ENCODE data around the gene RFX4.

The RFX4 gene

GRCh38 chr12:106645465-106646330 lies 62.9 kb downstream of the RFX4 start:
- TF ChIP-seq CTCF (IDR thresholded peaks at IDR 0.05; ENCODE audit: unreplicated experiment in 3 of 3): no peak
- Mint-ChIP-seq H3K9me3 (no peaks in the 10 kb centered on the region), H3K36me3 (ENCODE audit: low read depth) (no peaks in the 10 kb centered on the region), H3K27ac (no peak overlapping the region), H3K4me3 (no peak overlapping the region), H3K4me1 (no peaks in the 10 kb centered on the region), H3K27me3 (ENCODE audit: low read depth) (peaks cover 6% of the 10 kb centered on the region)

DNA sequence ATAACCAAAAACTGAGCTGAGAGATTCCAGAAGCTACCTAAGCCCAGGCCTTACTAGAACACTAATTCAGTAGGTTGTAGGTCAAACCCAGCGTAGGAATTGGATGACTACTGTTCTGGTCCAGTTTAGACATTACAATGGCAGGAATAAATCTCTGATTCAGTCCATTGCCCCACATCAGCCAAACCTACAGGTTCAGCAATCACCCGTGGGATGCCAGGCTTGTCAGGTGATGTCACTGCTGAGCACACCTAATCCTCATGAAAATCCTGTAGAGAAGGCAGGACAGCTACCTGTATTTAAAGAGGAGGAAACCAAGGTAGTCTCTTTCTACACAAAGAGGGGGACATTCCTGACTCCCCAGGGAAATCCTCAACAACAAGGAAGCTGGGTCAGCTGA lies 63.7 kb downstream of the RFX4 start:
- peaks cover 6% of the 10 kb centered on the region for H3K27me3 Mint-ChIP-seq (ENCODE audit: low read depth)
- TF ChIP-seq CTCF (IDR thresholded peaks at IDR 0.05; ENCODE audit: unreplicated experiment in 3 of 3): no peak
- no peaks in the 10 kb centered on the region for H3K4me1 Mint-ChIP-seq
- H3K36me3 Mint-ChIP-seq (ENCODE audit: low read depth): no peaks in the 10 kb centered on the region
- no peaks in the 10 kb centered on the region for H3K9me3 Mint-ChIP-seq
- no peak overlapping the region for H3K27ac Mint-ChIP-seq
- no peak overlapping the region for H3K4me3 Mint-ChIP-seq

GRCh38 chr12:106647793-106648514 lies 65.2 kb downstream of the RFX4 start:
- H3K4me3 Mint-ChIP-seq: no peak overlapping the region
- H3K27ac Mint-ChIP-seq: no peak overlapping the region
- H3K9me3 Mint-ChIP-seq: no peaks in the 10 kb centered on the region
- no peaks in the 10 kb centered on the region for H3K4me1 Mint-ChIP-seq
- no peak for TF ChIP-seq CTCF (IDR thresholded peaks at IDR 0.05; ENCODE audit: unreplicated experiment in 3 of 3)
- peaks cover 6% of the 10 kb centered on the region for H3K27me3 Mint-ChIP-seq (ENCODE audit: low read depth)
- H3K36me3 Mint-ChIP-seq (ENCODE audit: low read depth): no peaks in the 10 kb centered on the region

DNA sequence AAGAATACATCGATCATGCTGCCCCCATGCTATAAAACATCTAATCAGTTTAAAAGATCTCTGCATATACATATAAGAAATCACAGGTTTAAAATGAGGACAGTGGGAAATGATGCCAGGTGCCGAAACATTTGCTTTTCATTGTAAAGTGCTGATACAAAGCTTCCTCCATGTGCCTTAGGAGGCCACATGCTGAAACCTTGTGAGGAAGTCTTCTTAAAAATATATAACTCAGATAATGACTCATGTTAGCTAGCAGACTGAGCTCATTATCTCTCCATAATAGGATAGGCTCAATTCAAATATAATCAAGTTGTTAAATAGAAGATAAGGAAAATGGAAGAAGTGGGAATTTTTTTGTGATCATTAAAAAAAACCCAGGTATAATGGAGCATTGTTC lies 65.9 kb downstream of the RFX4 start:
- H3K27ac Mint-ChIP-seq: no peak overlapping the region
- no peak for TF ChIP-seq CTCF (IDR thresholded peaks at IDR 0.05; ENCODE audit: unreplicated experiment in 3 of 3)
- peaks cover 6% of the 10 kb centered on the region for H3K27me3 Mint-ChIP-seq (ENCODE audit: low read depth)
- no peaks in the 10 kb centered on the region for H3K4me1 Mint-ChIP-seq
- H3K36me3 Mint-ChIP-seq (ENCODE audit: low read depth): no peaks in the 10 kb centered on the region
- H3K9me3 Mint-ChIP-seq: no peaks in the 10 kb centered on the region
- H3K4me3 Mint-ChIP-seq: no peak overlapping the region

- Mint-ChIP-seq H3K27me3 (ENCODE audit: low read depth) (peaks cover 3% of the 10 kb centered on the region), H3K9me3 (no peaks in the 10 kb centered on the region), H3K36me3 (ENCODE audit: low read depth) (no peaks in the 10 kb centered on the region), H3K4me1 (no peaks in the 10 kb centered on the region), H3K27ac (no peak overlapping the region), H3K4me3 (no peak overlapping the region)
- no peak for TF ChIP-seq CTCF (IDR thresholded peaks at IDR 0.05; ENCODE audit: unreplicated experiment in 3 of 3)
Measured at GRCh38 chr12:106651552-106651951, 68.7 kb downstream of the RFX4 start.
